ENCODE data around the gene USP35.

DNA sequence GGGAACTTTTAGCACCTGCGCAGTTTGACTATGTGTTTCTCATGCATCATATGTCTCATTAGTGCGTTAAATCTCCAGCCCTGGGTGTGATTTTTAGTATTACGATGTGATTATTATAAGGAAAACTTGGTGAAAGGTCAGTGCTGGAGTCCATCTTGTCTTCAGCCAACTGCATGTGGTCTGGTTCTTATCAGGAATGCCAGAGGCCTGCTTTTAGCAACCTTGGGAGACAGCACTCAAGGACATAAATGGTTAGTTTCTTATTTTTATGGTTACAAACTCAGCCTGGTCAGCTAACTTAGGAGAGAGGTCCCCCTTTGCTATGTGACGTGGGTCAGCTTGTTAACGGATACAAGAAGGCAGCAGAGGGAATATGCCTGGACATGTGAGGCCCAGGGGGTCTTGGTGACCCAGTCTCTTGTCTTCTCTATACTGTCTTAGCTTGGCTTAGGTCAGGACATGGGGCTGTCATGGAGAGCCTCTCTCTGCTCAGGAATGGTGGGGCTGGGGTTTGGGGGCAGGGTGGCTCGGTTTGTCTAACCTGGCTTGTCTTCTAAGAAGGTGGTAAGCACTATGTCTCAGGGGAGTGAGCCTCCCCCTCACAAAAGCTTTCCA, 21.8 kb upstream of the USP35 start:
- TF ChIP-seq, protein P1, sequence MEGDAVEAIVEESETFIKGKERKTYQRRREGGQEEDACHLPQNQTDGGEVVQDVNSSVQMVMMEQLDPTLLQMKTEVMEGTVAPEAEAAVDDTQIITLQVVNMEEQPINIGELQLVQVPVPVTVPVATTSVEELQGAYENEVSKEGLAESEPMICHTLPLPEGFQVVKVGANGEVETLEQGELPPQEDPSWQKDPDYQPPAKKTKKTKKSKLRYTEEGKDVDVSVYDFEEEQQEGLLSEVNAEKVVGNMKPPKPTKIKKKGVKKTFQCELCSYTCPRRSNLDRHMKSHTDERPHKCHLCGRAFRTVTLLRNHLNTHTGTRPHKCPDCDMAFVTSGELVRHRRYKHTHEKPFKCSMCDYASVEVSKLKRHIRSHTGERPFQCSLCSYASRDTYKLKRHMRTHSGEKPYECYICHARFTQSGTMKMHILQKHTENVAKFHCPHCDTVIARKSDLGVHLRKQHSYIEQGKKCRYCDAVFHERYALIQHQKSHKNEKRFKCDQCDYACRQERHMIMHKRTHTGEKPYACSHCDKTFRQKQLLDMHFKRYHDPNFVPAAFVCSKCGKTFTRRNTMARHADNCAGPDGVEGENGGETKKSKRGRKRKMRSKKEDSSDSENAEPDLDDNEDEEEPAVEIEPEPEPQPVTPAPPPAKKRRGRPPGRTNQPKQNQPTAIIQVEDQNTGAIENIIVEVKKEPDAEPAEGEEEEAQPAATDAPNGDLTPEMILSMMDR (IDR thresholded peaks at IDR 0.05 in 4 of 5, conservative IDR thresholded peaks at IDR 0.05 in 1 of 5) = no peak
- TF ChIP-seq POLR2A (IDR thresholded peaks at IDR 0.05) = no peak
